HEK293 (cell line): ENCODE data around the gene ACTR1A.

Source experiments
- CTCF ChIA-PET: fragments of 350-600 bp; formaldehyde crosslinking; extraction: SDS; loops from one replicate; lab custom pipeline; 2021; ENCODE audit warnings: antibody characterized with exemption; lab: Yijun Ruan, JAX
- POLR2A ChIA-PET: fragments of 300-600 bp; formaldehyde crosslinking; extraction: SDS; loops from one replicate; lab custom pipeline; 2020; ENCODE audit warnings: antibody characterized with exemption, inconsistent platforms; lab: Yijun Ruan, JAX
- H3K27ac ChIP-seq: fragments of 200-500 bp; sonication (Bioruptor generic); 2 replicates; pipeline ENCODE4 v1.5.1; 2014; ENCODE audit warnings: low read depth, low read length, control low read depth, inconsistent platforms; ENCODE audit errors: extremely low read depth
- H3K36me3 ChIP-seq, 2 experiments: fragments of 200-500 bp in 1 of 2; sonication (Bioruptor generic) in 1 of 2; 1 replicate in 1 of 2; 2 replicates in 1 of 2; pipeline ENCODE4 v1.5.1; 2014 to 2017; ENCODE audit warnings: inconsistent platforms in 2 of 2, low read length in 2 of 2; ENCODE audit not compliant: control insufficient read depth in 2 of 2, insufficient read depth in 1 of 2
- H3K4me1 ChIP-seq: fragments of 200-500 bp; sonication (Bioruptor generic); 2 replicates; pipeline ENCODE4 v1.5.1; 2014; ENCODE audit warnings: mild to moderate bottlenecking, low read length, inconsistent platforms; ENCODE audit not compliant: control insufficient read depth, insufficient read depth
- H3K4me3 ChIP-seq: 2 replicates; pipeline ENCODE4 v1.5.1; 2011; ENCODE audit warnings: low read depth, mild to moderate bottlenecking, control low read depth, low read length, moderate library complexity
- H3K9me3 ChIP-seq: fragments of 200-500 bp; sonication (Bioruptor generic); 2 replicates; pipeline ENCODE4 v1.5.1; 2014; ENCODE audit warnings: low read depth, low read length, inconsistent platforms; ENCODE audit not compliant: control insufficient read depth, insufficient read depth
- IKZF3 ChIP-seq: fragments of 450-650 bp; IDR thresholded peaks from 2 replicates; pipeline ENCODE4 v1.5.0; 2018; ENCODE audit warnings: missing biosample characterization, mild to moderate bottlenecking, missing genetic modification characterization, moderate library complexity
- SCRT1 ChIP-seq: fragments of 450-650 bp; formaldehyde crosslinking; IDR thresholded peaks from 2 replicates; pipeline ENCODE4 v1.5.1; 2016; ENCODE audit warnings: missing biosample characterization, missing genetic modification characterization, borderline replicate concordance
- SCRT2 ChIP-seq: fragments of 450-650 bp; formaldehyde crosslinking; IDR thresholded peaks from 2 replicates; pipeline ENCODE4 v1.5.1; 2016; ENCODE audit warnings: missing biosample characterization, missing genetic modification characterization
- SETDB1 ChIP-seq: IDR thresholded peaks from one replicate; pipeline ENCODE4 v1.6.1; 2017; ENCODE audit warnings: mild to moderate bottlenecking, low read length, moderate library complexity, mixed read lengths; ENCODE audit not compliant: insufficient read length
- ZNF266 ChIP-seq: fragments of 450-650 bp; formaldehyde crosslinking; IDR thresholded peaks from 2 replicates; pipeline ENCODE4 v1.5.1; 2016; ENCODE audit warnings: missing biosample characterization, missing genetic modification characterization, low read depth
- ZNF341 ChIP-seq: fragments of 450-650 bp; formaldehyde crosslinking; IDR thresholded peaks from 2 replicates; pipeline ENCODE4; 2016; ENCODE audit warnings: low read depth, missing biosample characterization, missing genetic modification characterization
- ZNF48 ChIP-seq: fragments of 450-650 bp; formaldehyde crosslinking; IDR thresholded peaks from 2 replicates; pipeline ENCODE4 v1.5.1; 2016; ENCODE audit warnings: missing biosample characterization, missing genetic modification characterization
- ZNF561 ChIP-seq: fragments of 450-650 bp; IDR thresholded peaks from 2 replicates; pipeline ENCODE4 v1.5.1; 2018; ENCODE audit warnings: missing biosample characterization, missing genetic modification characterization, borderline replicate concordance
- ZNF629 ChIP-seq: fragments of 450-650 bp; formaldehyde crosslinking; IDR thresholded peaks from 2 replicates; pipeline ENCODE4 v1.5.1; 2017; ENCODE audit warnings: missing biosample characterization, missing genetic modification characterization
- ZNF654 ChIP-seq: fragments of 450-650 bp; formaldehyde crosslinking; IDR thresholded peaks from 2 replicates; pipeline ENCODE4 v1.5.1; 2016; ENCODE audit warnings: low read depth, missing biosample characterization, missing genetic modification characterization
- ZNF701 ChIP-seq: fragments of 450-650 bp; formaldehyde crosslinking; IDR thresholded peaks from 2 replicates; pipeline ENCODE4 v1.5.1; 2016; ENCODE audit warnings: missing biosample characterization, missing genetic modification characterization
- ZNF707 ChIP-seq: fragments of 450-650 bp; formaldehyde crosslinking; IDR thresholded peaks from 2 replicates; pipeline ENCODE4 v1.5.1; 2016; ENCODE audit warnings: missing biosample characterization, missing genetic modification characterization
- TF ChIP-seq, protein P1 (sequence below): fragments of 450-650 bp; formaldehyde crosslinking; IDR thresholded peaks from 2 replicates; pipeline ENCODE4 v1.5.1; 2016; ENCODE audit warnings: missing biosample characterization, missing genetic modification characterization
- TF ChIP-seq, protein P2 (sequence below): fragments of 450-650 bp; formaldehyde crosslinking; IDR thresholded peaks from 2 replicates; pipeline ENCODE4 v1.5.1; 2016; ENCODE audit warnings: missing biosample characterization, missing genetic modification characterization
- TF ChIP-seq, protein P3 (sequence below): fragments of 450-650 bp; formaldehyde crosslinking; IDR thresholded peaks from 2 replicates; pipeline ENCODE4 v1.5.1; 2016; ENCODE audit warnings: missing biosample characterization, missing genetic modification characterization
- TF ChIP-seq, protein P4 (sequence below): fragments of 450-650 bp; formaldehyde crosslinking; IDR thresholded peaks from 2 replicates; pipeline ENCODE4 v1.5.1; 2017; ENCODE audit warnings: missing biosample characterization, missing genetic modification characterization
- TF ChIP-seq, protein P5 (sequence below): fragments of 450-650 bp; formaldehyde crosslinking; IDR thresholded peaks from 2 replicates; pipeline ENCODE4 v1.5.1; 2016; ENCODE audit warnings: missing biosample characterization, missing genetic modification characterization

The ACTR1A gene

DNA sequence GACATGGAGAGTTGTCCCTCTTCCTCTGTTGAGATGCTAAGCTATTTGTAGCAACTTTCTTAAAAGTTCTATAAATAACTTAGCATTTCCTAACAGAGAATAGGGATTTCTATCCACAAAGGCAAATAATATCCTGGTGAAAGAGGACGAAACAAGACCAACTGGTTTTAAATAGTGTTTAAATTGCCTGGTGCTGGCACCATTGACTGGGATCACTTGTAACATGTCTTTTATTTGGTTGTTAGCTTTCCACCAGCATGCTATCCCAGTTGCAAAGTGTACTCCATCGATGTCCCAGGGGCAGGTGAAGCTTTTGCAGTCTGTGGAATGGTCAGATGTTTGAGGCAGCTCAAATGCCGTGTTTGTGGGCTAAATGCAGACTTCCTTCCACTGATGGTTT, 5.0 kb upstream of the ACTR1A start (continued):
- TF ChIP-seq, protein P1, sequence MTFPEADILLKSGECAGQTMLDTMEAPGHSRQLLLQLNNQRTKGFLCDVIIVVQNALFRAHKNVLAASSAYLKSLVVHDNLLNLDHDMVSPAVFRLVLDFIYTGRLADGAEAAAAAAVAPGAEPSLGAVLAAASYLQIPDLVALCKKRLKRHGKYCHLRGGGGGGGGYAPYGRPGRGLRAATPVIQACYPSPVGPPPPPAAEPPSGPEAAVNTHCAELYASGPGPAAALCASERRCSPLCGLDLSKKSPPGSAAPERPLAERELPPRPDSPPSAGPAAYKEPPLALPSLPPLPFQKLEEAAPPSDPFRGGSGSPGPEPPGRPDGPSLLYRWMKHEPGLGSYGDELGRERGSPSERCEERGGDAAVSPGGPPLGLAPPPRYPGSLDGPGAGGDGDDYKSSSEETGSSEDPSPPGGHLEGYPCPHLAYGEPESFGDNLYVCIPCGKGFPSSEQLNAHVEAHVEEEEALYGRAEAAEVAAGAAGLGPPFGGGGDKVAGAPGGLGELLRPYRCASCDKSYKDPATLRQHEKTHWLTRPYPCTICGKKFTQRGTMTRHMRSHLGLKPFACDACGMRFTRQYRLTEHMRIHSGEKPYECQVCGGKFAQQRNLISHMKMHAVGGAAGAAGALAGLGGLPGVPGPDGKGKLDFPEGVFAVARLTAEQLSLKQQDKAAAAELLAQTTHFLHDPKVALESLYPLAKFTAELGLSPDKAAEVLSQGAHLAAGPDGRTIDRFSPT (tag by site-specific recombination) = no peak
- TF ChIP-seq, all 188 proteins: peak for 0

DNA sequence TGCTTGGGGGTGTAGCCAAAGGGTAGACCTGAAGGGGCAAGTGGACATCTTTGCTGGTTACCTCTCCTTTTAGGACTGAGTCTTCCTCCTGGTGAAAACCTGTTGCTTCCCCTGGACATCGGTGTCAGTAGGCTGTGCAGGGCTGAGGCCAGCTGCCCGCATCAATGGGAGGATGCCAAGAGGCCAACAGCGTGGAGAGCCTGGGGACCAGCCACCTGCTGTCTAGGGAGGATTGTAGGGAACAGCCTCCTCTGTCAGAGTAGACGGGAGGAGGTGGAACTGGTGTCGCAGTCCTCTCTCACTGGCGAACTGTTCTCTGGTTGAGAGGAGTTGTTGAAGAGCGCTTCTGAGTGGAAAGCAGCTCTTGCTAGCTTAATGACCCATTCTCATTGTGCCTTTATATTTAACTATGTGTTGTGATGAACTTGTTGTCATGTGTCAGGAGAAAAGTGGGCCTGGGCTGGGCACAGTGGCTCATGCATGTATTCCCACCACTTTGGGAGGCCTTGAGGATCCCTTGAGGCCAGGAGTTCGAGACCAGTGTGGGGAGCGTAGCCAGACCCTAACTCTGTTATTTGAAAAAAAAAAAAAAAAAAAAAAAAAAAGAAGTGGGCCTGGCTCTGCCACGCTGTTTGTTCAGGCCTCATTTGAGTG, 3.1 kb upstream of the ACTR1A start:
- Histone ChIP-seq H3K27ac (no peak overlapping the region), H3K4me3 (no peak overlapping the region), H3K9me3 (no peaks in the 10 kb centered on the region), H3K36me3 (peaks cover 6 to 36% of the 10 kb centered on the region in 2 experiments; a peak in 2 of 3 replicates), H3K4me1 (peaks cover 3% of the 10 kb centered on the region; the same call in 1 of the 2 replicates)
- POLR2A ChIA-PET = interaction anchor here (0.7 to 3.3 kb wide), 2 partner anchors 54 to 78 kb away, joined by 3 to 22 read pairs; partner anchors contain the start of gene C10orf95
- CTCF ChIA-PET = interaction anchor here (0.6 to 4.8 kb wide), 5 partner anchors 35 to 165 kb away, joined by 3 to 83 read pairs (median 4); no protein-coding TSS in a partner anchor
- TF ChIP-seq SCRT2 (tag by site-specific recombination) (peak; percentile 94), SCRT1 (tag by site-specific recombination) (peak; percentile 73), ZNF341 (tag by site-specific recombination) (peak; percentile 81), ZNF48 (tag by site-specific recombination) (no peak)

DNA sequence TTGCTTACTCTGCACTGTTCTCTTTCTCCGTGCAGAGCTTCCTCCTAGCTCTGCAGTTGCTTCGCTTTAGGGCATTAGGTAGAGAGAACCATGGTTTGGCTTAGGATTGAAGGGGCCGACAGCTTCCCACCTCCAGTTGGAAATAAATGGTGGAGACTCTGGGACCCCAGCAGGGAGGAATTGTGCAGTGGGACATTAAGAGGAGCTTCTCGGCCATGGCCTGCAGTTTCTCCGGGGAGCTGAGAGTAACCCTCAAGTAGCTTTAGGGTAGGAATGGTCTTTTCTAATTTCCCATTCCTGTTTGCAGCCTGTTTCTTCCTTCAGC, 2.4 kb upstream of the ACTR1A start:
- POLR2A ChIA-PET = interaction anchor here (0.6 to 3.3 kb wide), 8 partner anchors 8 to 688 kb away, joined by 3 to 22 read pairs (median 4); partner anchors contain the start of genes C10orf95, CUEDC2, NT5C2 and TRIM8

DNA sequence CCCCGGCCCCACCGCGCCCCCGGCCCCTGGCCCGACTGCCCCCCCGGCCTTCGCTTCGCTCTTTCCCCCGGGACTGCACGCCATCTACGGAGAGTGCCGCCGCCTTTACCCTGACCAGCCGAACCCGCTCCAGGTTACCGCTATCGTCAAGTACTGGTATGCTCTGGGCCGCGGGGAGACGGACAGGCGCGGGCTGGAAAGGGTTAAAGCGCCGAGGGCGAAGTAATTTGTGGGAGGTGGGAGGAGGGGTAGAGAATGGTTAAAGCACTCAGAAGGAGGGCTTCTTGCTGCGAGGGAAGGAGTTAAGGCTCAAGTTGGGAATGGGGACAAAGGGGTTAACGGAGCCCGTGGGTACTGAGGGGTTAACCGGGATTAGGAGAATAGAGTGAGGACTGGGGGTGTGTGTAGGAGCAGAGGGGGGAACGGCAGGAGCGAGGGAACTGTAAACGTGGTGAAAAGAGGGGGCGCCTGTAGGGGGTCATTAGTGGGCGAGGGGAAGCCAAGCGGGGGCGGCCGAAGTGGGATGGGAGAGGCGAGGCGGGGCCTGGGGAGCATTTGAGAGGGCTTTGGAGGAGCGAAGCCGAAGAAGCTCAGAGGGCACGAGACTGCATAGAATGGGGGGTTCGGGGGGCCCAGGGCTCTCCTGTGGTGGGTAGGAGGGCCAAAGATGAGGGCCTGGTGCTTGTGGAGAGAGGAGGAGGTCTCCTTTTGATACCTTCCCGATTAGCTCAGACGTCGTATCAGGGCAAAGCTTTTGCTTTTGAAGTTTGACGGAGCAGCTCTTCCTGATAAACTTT, 1.9 kb upstream of the ACTR1A start:
- H3K27ac ChIP-seq = peak overlapping the region; percentile 49; the same call in 1 of the 2 replicates
- H3K36me3 ChIP-seq = peaks cover 0 to 29% of the 10 kb centered on the region in 2 experiments; a peak in 2 of 3 replicates
- no peaks in the 10 kb centered on the region for H3K9me3 ChIP-seq
- POLR2A ChIA-PET = interaction anchor here (0.6 to 3.3 kb wide), 13 partner anchors 9 to 688 kb away, joined by 3 to 22 read pairs (median 3); partner anchors contain the start of genes C10orf95, CUEDC2, NT5C2 and TRIM8
- peaks cover 3% of the 10 kb centered on the region; the same call in 1 of the 2 replicates for H3K4me1 ChIP-seq
- peak overlapping the region; percentile 87 for H3K4me3 ChIP-seq
- CTCF ChIA-PET = interaction anchor here (0.6 to 4.8 kb wide), 15 partner anchors 8 to 270 kb away, joined by 3 to 83 read pairs (median 3); no protein-coding TSS in a partner anchor
- TF ChIP-seq, protein P2, sequence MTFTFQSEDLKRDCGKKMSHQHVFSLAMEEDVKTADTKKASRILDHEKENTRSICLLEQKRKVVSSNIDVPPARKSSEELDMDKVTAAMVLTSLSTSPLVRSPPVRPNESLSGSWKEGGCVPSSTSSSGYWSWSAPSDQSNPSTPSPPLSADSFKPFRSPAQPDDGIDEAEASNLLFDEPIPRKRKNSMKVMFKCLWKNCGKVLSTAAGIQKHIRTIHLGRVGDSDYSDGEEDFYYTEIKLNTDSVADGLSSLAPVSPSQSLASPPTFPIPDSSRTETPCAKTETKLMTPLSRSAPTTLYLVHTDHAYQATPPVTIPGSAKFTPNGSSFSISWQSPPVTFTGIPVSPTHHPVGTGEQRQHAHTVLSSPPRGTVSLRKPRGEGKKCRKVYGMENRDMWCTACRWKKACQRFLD (tag by site-specific recombination) = no peak
- TF ChIP-seq ZNF654 = 0 out of 2 replicates have a peak, but pooled peaks have one; percentile 2
- no peak for TF ChIP-seq ZNF266 (tag by site-specific recombination)
- TF ChIP-seq SETDB1 = no peak
- TF ChIP-seq ZNF701 (tag by site-specific recombination) = 0 out of 2 replicates have a peak, but pooled peaks have one; percentile 18
- TF ChIP-seq, protein P3, sequence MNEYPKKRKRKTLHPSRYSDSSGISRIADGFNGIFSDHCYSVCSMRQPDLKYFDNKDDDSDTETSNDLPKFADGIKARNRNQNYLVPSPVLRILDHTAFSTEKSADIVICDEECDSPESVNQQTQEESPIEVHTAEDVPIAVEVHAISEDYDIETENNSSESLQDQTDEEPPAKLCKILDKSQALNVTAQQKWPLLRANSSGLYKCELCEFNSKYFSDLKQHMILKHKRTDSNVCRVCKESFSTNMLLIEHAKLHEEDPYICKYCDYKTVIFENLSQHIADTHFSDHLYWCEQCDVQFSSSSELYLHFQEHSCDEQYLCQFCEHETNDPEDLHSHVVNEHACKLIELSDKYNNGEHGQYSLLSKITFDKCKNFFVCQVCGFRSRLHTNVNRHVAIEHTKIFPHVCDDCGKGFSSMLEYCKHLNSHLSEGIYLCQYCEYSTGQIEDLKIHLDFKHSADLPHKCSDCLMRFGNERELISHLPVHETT (tag by site-specific recombination) = peak; percentile 67
- no peak for TF ChIP-seq ZNF707 (tag by site-specific recombination)
- TF ChIP-seq ZNF561 (tag by site-specific recombination) = no peak
- TF ChIP-seq, protein P4, sequence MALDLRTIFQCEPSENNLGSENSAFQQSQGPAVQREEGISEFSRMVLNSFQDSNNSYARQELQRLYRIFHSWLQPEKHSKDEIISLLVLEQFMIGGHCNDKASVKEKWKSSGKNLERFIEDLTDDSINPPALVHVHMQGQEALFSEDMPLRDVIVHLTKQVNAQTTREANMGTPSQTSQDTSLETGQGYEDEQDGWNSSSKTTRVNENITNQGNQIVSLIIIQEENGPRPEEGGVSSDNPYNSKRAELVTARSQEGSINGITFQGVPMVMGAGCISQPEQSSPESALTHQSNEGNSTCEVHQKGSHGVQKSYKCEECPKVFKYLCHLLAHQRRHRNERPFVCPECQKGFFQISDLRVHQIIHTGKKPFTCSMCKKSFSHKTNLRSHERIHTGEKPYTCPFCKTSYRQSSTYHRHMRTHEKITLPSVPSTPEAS (tag by site-specific recombination) = peak; percentile 67

More for the DNA sequence above, 2.4 kb upstream of the ACTR1A start:
- Histone ChIP-seq H3K27ac (no peak overlapping the region), H3K36me3 (peaks cover 3 to 34% of the 10 kb centered on the region in 2 experiments; a peak in 2 of 3 replicates), H3K9me3 (no peaks in the 10 kb centered on the region), H3K4me1 (peaks cover 3% of the 10 kb centered on the region; the same call in 1 of the 2 replicates), H3K4me3 (peak overlapping the region; percentile 87)
- CTCF ChIA-PET = interaction anchor here (0.6 to 4.8 kb wide), 7 partner anchors 8 to 271 kb away, joined by 3 to 83 read pairs (median 3); no protein-coding TSS in a partner anchor
- TF ChIP-seq, protein P5, sequence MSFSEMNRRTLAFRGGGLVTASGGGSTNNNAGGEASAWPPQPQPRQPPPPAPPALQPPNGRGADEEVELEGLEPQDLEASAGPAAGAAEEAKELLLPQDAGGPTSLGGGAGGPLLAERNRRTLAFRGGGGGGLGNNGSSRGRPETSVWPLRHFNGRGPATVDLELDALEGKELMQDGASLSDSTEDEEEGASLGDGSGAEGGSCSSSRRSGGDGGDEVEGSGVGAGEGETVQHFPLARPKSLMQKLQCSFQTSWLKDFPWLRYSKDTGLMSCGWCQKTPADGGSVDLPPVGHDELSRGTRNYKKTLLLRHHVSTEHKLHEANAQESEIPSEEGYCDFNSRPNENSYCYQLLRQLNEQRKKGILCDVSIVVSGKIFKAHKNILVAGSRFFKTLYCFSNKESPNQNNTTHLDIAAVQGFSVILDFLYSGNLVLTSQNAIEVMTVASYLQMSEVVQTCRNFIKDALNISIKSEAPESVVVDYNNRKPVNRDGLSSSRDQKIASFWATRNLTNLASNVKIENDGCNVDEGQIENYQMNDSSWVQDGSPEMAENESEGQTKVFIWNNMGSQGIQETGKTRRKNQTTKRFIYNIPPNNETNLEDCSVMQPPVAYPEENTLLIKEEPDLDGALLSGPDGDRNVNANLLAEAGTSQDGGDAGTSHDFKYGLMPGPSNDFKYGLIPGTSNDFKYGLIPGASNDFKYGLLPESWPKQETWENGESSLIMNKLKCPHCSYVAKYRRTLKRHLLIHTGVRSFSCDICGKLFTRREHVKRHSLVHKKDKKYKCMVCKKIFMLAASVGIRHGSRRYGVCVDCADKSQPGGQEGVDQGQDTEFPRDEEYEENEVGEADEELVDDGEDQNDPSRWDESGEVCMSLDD (tag by site-specific recombination) = no peak
- TF ChIP-seq IKZF3 (no peak), ZNF629 (tag by site-specific recombination) (no peak)
